Measurements from ENCODE around the gene KCND1. TPM values are rescaled to one million over a fixed set of nuclear protein-coding genes. Genes with fewer than 3 reads are reported as not detected.

Gene KCND1
- total and polyA plus RNA-seq, 2 experiments from 2014 or later, result 2.7 to 5.6 TPM

GRCh38 chrX:49000636-49001035 lies 29.0 kb upstream of the KCND1 start (continued):
- TF ChIP-seq REST (IDR thresholded peaks at IDR 0.05; ENCODE audit: unreplicated experiment) (no peak), POLR2AphosphoS5 (IDR thresholded peaks at IDR 0.05; ENCODE audit: low read depth) (no peak), ETS1 (IDR thresholded peaks at IDR 0.05) (no peak), ZNF114 (CRISPR knock-in tag; IDR thresholded peaks at IDR 0.05) (no peak), EZH2phosphoT487 (IDR thresholded peaks at IDR 0.05; ENCODE audit: unreplicated experiment) (no peak)

- H3K36me3 Mint-ChIP-seq (ENCODE audit: low read depth), result peaks cover 57% of the 10 kb centered on the region
- Histone ChIP-seq H2AFZ (no peak overlapping the region), H3F3A (replicated peaks; ENCODE audit: low read depth) (no peaks in the 10 kb centered on the region), H3K4me3 (no peak overlapping the region), H3K4me2 (no peak overlapping the region), H3K27me3 (ENCODE audit: insufficient read depth) (no peaks in the 10 kb centered on the region), H3K36me3 (ENCODE audit: insufficient read depth) (no peaks in the 10 kb centered on the region), H3K27ac (ENCODE audit: low read depth) (no peak overlapping the region), H4K20me1 (replicated peaks; ENCODE audit: insufficient read depth) (peaks cover 3% of the 10 kb centered on the region; the same call in 1 of the 2 replicates), H3K79me2 (replicated peaks; ENCODE audit: insufficient read depth) (peaks cover 12% of the 10 kb centered on the region), H3K9me2 (ENCODE audit: insufficient read depth) (no peaks in the 10 kb centered on the region), H3K4me1 (ENCODE audit: insufficient read depth) (no peaks in the 10 kb centered on the region; the same call in 1 of the 2 replicates)
- peaks cover 12% of the 10 kb centered on the region for H3K4me1 Mint-ChIP-seq
- H3K27me3 Mint-ChIP-seq (ENCODE audit: insufficient read depth, low read depth, poor library complexity), result peaks cover 5% of the 10 kb centered on the region
- no peak overlapping the region for H3K27ac Mint-ChIP-seq
- no peaks in the 10 kb centered on the region for H3K9me3 Mint-ChIP-seq
- TF ChIP-seq STAT1 (IDR thresholded peaks at IDR 0.05; ENCODE audit: unreplicated experiment) (no peak), REST (IDR thresholded peaks at IDR 0.05; ENCODE audit: unreplicated experiment) (no peak), EZH2 (IDR thresholded peaks at IDR 0.05; ENCODE audit: low read depth, unreplicated experiment) (no peak)
- no peak overlapping the region for H3K4me3 Mint-ChIP-seq
- ATAC-seq (no peak), DNase-seq (ENCODE audit: low spot score) (no peak)
These were observed 27.4 kb upstream of the KCND1 start for GRCh38 chrX:48999030-48999429.
